ENCODE measurements around the gene SKIL.

SKIL gene

GRCh38 chr3:170360466-170360865, 3.0 kb downstream of the SKIL start:
- peak overlapping the region; percentile 90 for H3K4me3 ChIP-seq (replicated peaks; ENCODE audit: low read depth, low read length)
- no peak for TF ChIP-seq CTCF (IDR thresholded peaks at IDR 0.05; ENCODE audit: low read length, missing control alignments)
- peak; percentile 41 for DNase-seq (ENCODE audit: low read depth)

GRCh38 chr3:170360916-170361315, 3.4 kb downstream of the SKIL start:
- H3K4me3 ChIP-seq (replicated peaks; ENCODE audit: low read depth, low read length), result peak overlapping the region; percentile 90
- no peak for TF ChIP-seq CTCF (IDR thresholded peaks at IDR 0.05; ENCODE audit: low read length, missing control alignments)
- no peak for DNase-seq (ENCODE audit: low read depth)

GRCh38 chr3:170361711-170362110, 4.2 kb downstream of the SKIL start:
- peak overlapping the region; percentile 90 for H3K4me3 ChIP-seq (replicated peaks; ENCODE audit: low read depth, low read length)

GRCh38 chr3:170363471-170363994, 6.0 kb downstream of the SKIL start:
- no peak for TF ChIP-seq CTCF (IDR thresholded peaks at IDR 0.05; ENCODE audit: low read length, missing control alignments)

More at GRCh38 chr3:170361711-170362110, 4.2 kb downstream of the SKIL start:
- DNase-seq (ENCODE audit: low read depth), result no peak
- TF ChIP-seq CTCF (IDR thresholded peaks at IDR 0.05; ENCODE audit: low read length, missing control alignments), result no peak

GRCh38 chr3:170364965-170365364, 7.5 kb downstream of the SKIL start:
- H3K4me3 ChIP-seq (replicated peaks; ENCODE audit: low read depth, low read length), result no peak overlapping the region
- TF ChIP-seq CTCF (IDR thresholded peaks at IDR 0.05; ENCODE audit: low read length, missing control alignments), result no peak
- no peak for DNase-seq (ENCODE audit: low read depth)

More at GRCh38 chr3:170363471-170363994, 6.0 kb downstream of the SKIL start:
- no peak for DNase-seq (ENCODE audit: low read depth)
- no peak overlapping the region for H3K4me3 ChIP-seq (replicated peaks; ENCODE audit: low read depth, low read length)

GRCh38 chr3:170367797-170368196, 10.3 kb downstream of the SKIL start:
- no peak for TF ChIP-seq CTCF (IDR thresholded peaks at IDR 0.05; ENCODE audit: low read length, missing control alignments)
- no peak for DNase-seq (ENCODE audit: low read depth)
- no peak overlapping the region for H3K4me3 ChIP-seq (replicated peaks; ENCODE audit: low read depth, low read length)

- no peak for DNase-seq (ENCODE audit: low read depth)
- H3K4me3 ChIP-seq (replicated peaks; ENCODE audit: low read depth, low read length), result no peak overlapping the region
- TF ChIP-seq CTCF (IDR thresholded peaks at IDR 0.05; ENCODE audit: low read length, missing control alignments), result peak; percentile 37
These were observed 11.4 kb downstream of the SKIL start for GRCh38 chr3:170368921-170369320.
